GM18951 (cell line): ENCODE data around the gene DLGAP1.

Experiments
- POLR2A ChIP-seq: IDR thresholded peaks from 4 replicates; pipeline ENCODE4 v1.6.1; 2011; ENCODE audit warnings: mild to moderate bottlenecking; ENCODE audit not compliant: insufficient read length, insufficient read depth; ENCODE audit errors: extremely low read depth
- in situ Hi-C: fragments of 300-500 bp; cut with MboI; formaldehyde crosslinking; loops from one replicate; pipeline ENCODE4 v1.12.0; 2022; ENCODE audit warnings: low sequenced_read_pairs, mixed read lengths, inconsistent platforms; ENCODE audit not compliant: unreplicated experiment

DLGAP1 gene

GRCh38 chr18:4236940-4237663 lies 218.0 kb downstream of the DLGAP1 start:
- TF ChIP-seq POLR2A: no peak
- in situ Hi-C loops: no loop called here

- in situ Hi-C loops: no loop called here
- TF ChIP-seq POLR2A: no peak
These were observed 221.6 kb downstream of the DLGAP1 start for GRCh38 chr18:4233468-4233867.

GRCh38 chr18:4232656-4233055 lies 222.5 kb downstream of the DLGAP1 start:
- TF ChIP-seq POLR2A: no peak
- in situ Hi-C loops: no loop called here

- no peak for TF ChIP-seq POLR2A
- in situ Hi-C loops: no loop called here
These were observed 223.8 kb downstream of the DLGAP1 start for GRCh38 chr18:4231260-4231659.

GRCh38 chr18:4230450-4231168 lies 224.5 kb downstream of the DLGAP1 start:
- TF ChIP-seq POLR2A: no peak
- in situ Hi-C loops: no loop called here

GRCh38 chr18:4224031-4224704 lies 230.9 kb downstream of the DLGAP1 start:
- TF ChIP-seq POLR2A: no peak
- in situ Hi-C loops: no loop called here

- no peak for TF ChIP-seq POLR2A
- in situ Hi-C loops: no loop called here
These were observed 243.8 kb downstream of the DLGAP1 start for GRCh38 chr18:4211111-4211837.

- in situ Hi-C loops: no loop called here
These were observed 246.7 kb downstream of the DLGAP1 start for GRCh38 chr18:4208366-4208765.

GRCh38 chr18:4207383-4207985 lies 247.6 kb downstream of the DLGAP1 start:
- in situ Hi-C loops: no loop called here

More at GRCh38 chr18:4208366-4208765, 246.7 kb downstream of the DLGAP1 start:
- TF ChIP-seq POLR2A: no peak

GRCh38 chr18:4204438-4204720 lies 250.7 kb downstream of the DLGAP1 start:
- in situ Hi-C loops: no loop called here
- TF ChIP-seq POLR2A: no peak

More at GRCh38 chr18:4207383-4207985, 247.6 kb downstream of the DLGAP1 start:
- TF ChIP-seq POLR2A: no peak

GRCh38 chr18:4203568-4204437 lies 251.3 kb downstream of the DLGAP1 start:
- in situ Hi-C loops: no loop called here
- no peak for TF ChIP-seq POLR2A

- TF ChIP-seq POLR2A: no peak
- in situ Hi-C loops: no loop called here
These were observed 254.7 kb downstream of the DLGAP1 start for GRCh38 chr18:4200399-4200798.
